GM23338 (cell line): ENCODE results near the gene RHO. TPM values are rescaled to one million over a fixed set of nuclear protein-coding genes. Genes with fewer than 3 reads are reported as not detected.

Experiments used
- ATAC-seq: fragments of 200-7000 bp; cut with Tn5 transposase; 3 replicates; pipeline ENCODE4 v1.9.1; 2020
- DNase-seq: peaks from one replicate; pipeline ENCODE4 v3.0.0-alpha.2; 2015; ENCODE audit warnings: low spot score
- H2AFZ ChIP-seq: fragments of 200-600 bp; sonication (generic); 2 replicates; pipeline ENCODE4 v1.8.0; 2016; ENCODE audit warnings: antibody characterized with exemption, mild to moderate bottlenecking, moderate library complexity
- H3F3A ChIP-seq: fragments of 200-600 bp; sonication (generic); replicated peaks from 2 replicates; pipeline ENCODE4 v1.8.0; 2017; ENCODE audit warnings: antibody characterized with exemption, mixed run types, low read depth
- H3K27ac ChIP-seq: fragments of 200-600 bp; sonication (generic); 2 replicates; pipeline ENCODE4 v1.6.1; 2016; ENCODE audit warnings: low read depth
- H3K27me3 ChIP-seq: fragments of 200-600 bp; sonication (generic); 2 replicates; pipeline ENCODE4 v1.8.0; 2016; ENCODE audit warnings: mild to moderate bottlenecking, mixed run types, moderate library complexity; ENCODE audit not compliant: insufficient read depth
- H3K36me3 ChIP-seq: fragments of 200-600 bp; sonication (generic); 2 replicates; pipeline ENCODE4 v1.8.0; 2016; ENCODE audit warnings: mild to moderate bottlenecking; ENCODE audit not compliant: insufficient read depth
- H3K4me1 ChIP-seq: fragments of 200-600 bp; sonication (generic); 2 replicates; pipeline ENCODE4 v1.8.0; 2016; ENCODE audit warnings: mild to moderate bottlenecking, moderate library complexity; ENCODE audit not compliant: insufficient read depth
- H3K4me2 ChIP-seq: fragments of 200-600 bp; sonication (generic); 2 replicates; pipeline ENCODE4 v1.7.1; 2017; ENCODE audit warnings: mixed run types
- H3K4me3 ChIP-seq: fragments of 200-600 bp; sonication (generic); 2 replicates; pipeline ENCODE4 v1.6.1; 2016; ENCODE audit warnings: mixed run types
- H3K79me2 ChIP-seq: fragments of 200-600 bp; sonication (generic); replicated peaks from 2 replicates; pipeline ENCODE4 v1.8.0; 2017; ENCODE audit warnings: mild to moderate bottlenecking; ENCODE audit not compliant: insufficient read depth
- H3K9me2 ChIP-seq: fragments of 200-600 bp; sonication (generic); 2 replicates; pipeline ENCODE4 v1.8.0; 2017; ENCODE audit not compliant: insufficient read depth
- H4K20me1 ChIP-seq: fragments of 200-600 bp; sonication (generic); replicated peaks from 2 replicates; pipeline ENCODE4 v1.8.0; 2017; ENCODE audit warnings: mild to moderate bottlenecking; ENCODE audit not compliant: insufficient read depth
- H3K27ac Mint-ChIP-seq: 2 replicates; pipeline ENCODE4 v1.8.0; 2020; ENCODE audit warnings: inconsistent platforms, mild to moderate bottlenecking, moderate library complexity, mixed read lengths
- H3K27me3 Mint-ChIP-seq: 3 replicates; pipeline ENCODE4 v1.8.0; 2022; ENCODE audit warnings: low read depth, mild to moderate bottlenecking, moderate library complexity, mixed read lengths, inconsistent platforms; ENCODE audit not compliant: insufficient read depth, poor library complexity
- H3K36me3 Mint-ChIP-seq: 3 replicates; pipeline ENCODE4 v1.8.0; 2021; ENCODE audit warnings: low read depth, mild to moderate bottlenecking, inconsistent platforms, moderate library complexity, mixed read lengths
- H3K4me1 Mint-ChIP-seq: 3 replicates; pipeline ENCODE4 v1.8.0; 2020; ENCODE audit warnings: mild to moderate bottlenecking, inconsistent platforms, mixed read lengths
- H3K4me3 Mint-ChIP-seq: 3 replicates; pipeline ENCODE4 v1.8.0; 2021; ENCODE audit warnings: moderate library complexity, mild to moderate bottlenecking, inconsistent platforms, mixed read lengths
- H3K9me3 Mint-ChIP-seq: 3 replicates; pipeline ENCODE4 v1.8.0; 2020; ENCODE audit warnings: moderate library complexity, mild to moderate bottlenecking, inconsistent platforms, mixed read lengths
- CREB1 ChIP-seq: fragments of 250-450 bp; sonication (Bioruptor Pico); IDR thresholded peaks from 2 replicates; pipeline ENCODE4 v1.5.0; 2020; ENCODE audit warnings: low read depth, mild to moderate bottlenecking, moderate library complexity
- CTCF ChIP-seq, 2 experiments: fragments of 200-600 bp in 1 of 2; sonication (generic) in 1 of 2; conservative IDR thresholded peaks; 2 replicates each; pipeline versions ENCODE4 v1.5.1 to v1.6.1; 2016 to 2017; ENCODE audit warnings: antibody characterized with exemption in 2 of 2, low read depth in 2 of 2, mild to moderate bottlenecking in 2 of 2, moderate library complexity in 1 of 2
- ETS1 ChIP-seq: IDR thresholded peaks from 2 replicates; pipeline ENCODE4 v1.6.1; 2016; ENCODE audit warnings: antibody characterized with exemption
- EZH2 ChIP-seq: fragments of 200-600 bp; sonication (generic); IDR thresholded peaks from one replicate; pipeline ENCODE4 v1.8.0; 2017; ENCODE audit warnings: antibody characterized with exemption, mild to moderate bottlenecking, low read depth; ENCODE audit not compliant: unreplicated experiment
- EZH2phosphoT487 ChIP-seq: fragments of 200-600 bp; sonication (generic); IDR thresholded peaks from one replicate; pipeline ENCODE4 v1.8.1; 2018; ENCODE audit warnings: antibody characterized with exemption; ENCODE audit not compliant: unreplicated experiment
- JUNB ChIP-seq: IDR thresholded peaks from one replicate; pipeline ENCODE4 v1.6.1; 2016; ENCODE audit warnings: antibody characterized with exemption; ENCODE audit not compliant: unreplicated experiment
- NANOG ChIP-seq: IDR thresholded peaks from 2 replicates; pipeline ENCODE4 v1.6.1; 2016; ENCODE audit warnings: antibody characterized with exemption, borderline replicate concordance
- POLR2AphosphoS5 ChIP-seq: IDR thresholded peaks from 2 replicates; pipeline ENCODE4 v1.6.1; 2016; ENCODE audit warnings: antibody characterized with exemption, low read depth
- REST ChIP-seq: IDR thresholded peaks from one replicate; pipeline ENCODE4 v1.6.1; 2018; ENCODE audit warnings: antibody characterized with exemption; ENCODE audit not compliant: unreplicated experiment
- STAT1 ChIP-seq: IDR thresholded peaks from one replicate; pipeline ENCODE4 v1.6.1; 2016; ENCODE audit warnings: antibody characterized with exemption; ENCODE audit not compliant: unreplicated experiment
- ZNF114 ChIP-seq: fragments of 250-450 bp; sonication (Bioruptor Pico); IDR thresholded peaks from 2 replicates; pipeline ENCODE4 v1.5.0; 2020; ENCODE audit warnings: mild to moderate bottlenecking, moderate library complexity
- ZNF331 ChIP-seq: fragments of 250-450 bp; sonication (Bioruptor Pico); IDR thresholded peaks from 2 replicates; pipeline ENCODE4 v1.5.0; 2020; ENCODE audit warnings: low read depth, mild to moderate bottlenecking, moderate library complexity
- ZNF462 ChIP-seq: fragments of 250-450 bp; sonication (Bioruptor Pico); IDR thresholded peaks from 2 replicates; pipeline ENCODE4 v1.5.0; 2020; ENCODE audit warnings: mild to moderate bottlenecking, moderate library complexity
- polyA plus RNA-seq: library from polyadenylated mRNA; unstranded; fragments of >200 nt; fragmentation: Nextera tagmentation; extraction: Ambion mirVana; gene quantifications from 2 replicates; pipeline ENCODE4 v1.2.1, GENCODE V29; 2016
- total RNA-seq: library from RNA; depleted of rRNA; stranded (reverse); fragments of >200 nt; shearing (Covaris generic); gene quantifications from 2 replicates; pipeline ENCODE4 v1.2.3, GENCODE V29; 2014

RHO gene
- total and polyA plus RNA-seq, 2 experiments from 2014 or later: not detected

GRCh38 chr3:129584631-129585030 lies 56.2 kb downstream of the RHO start:
- H3K4me1 Mint-ChIP-seq: peaks cover 2% of the 10 kb centered on the region; the same call in 1 of the 3 replicates
- no peak overlapping the region for H3K4me3 ChIP-seq
- H3K27ac Mint-ChIP-seq: no peak overlapping the region
- no peak overlapping the region for H3K4me2 ChIP-seq
- peaks cover 5% of the 10 kb centered on the region for H3K27me3 Mint-ChIP-seq
- H3K36me3 ChIP-seq: no peaks in the 10 kb centered on the region
- H3K4me3 Mint-ChIP-seq: no peak overlapping the region
- H3F3A ChIP-seq: no peaks in the 10 kb centered on the region
- H3K27ac ChIP-seq: no peak overlapping the region
- H2AFZ ChIP-seq: no peak overlapping the region
- DNase-seq: no peak
- TF ChIP-seq EZH2phosphoT487: no peak
- TF ChIP-seq REST: no peak
- no peak for TF ChIP-seq ZNF331
- TF ChIP-seq NANOG: no peak
- TF ChIP-seq CREB1 (CRISPR knock-in tag): no peak
- no peak for TF ChIP-seq ZNF114 (CRISPR knock-in tag)
- TF ChIP-seq JUNB: no peak
- TF ChIP-seq CTCF (conservative IDR thresholded peaks at IDR 0.05; ENCODE audit: low read depth in 2 of 2): no peak
- TF ChIP-seq ZNF462 (CRISPR knock-in tag): no peak
- no peak for TF ChIP-seq ETS1
- TF ChIP-seq POLR2AphosphoS5: no peak
- no peak for TF ChIP-seq EZH2
- no peak for TF ChIP-seq STAT1
- H3K4me1 ChIP-seq: no peaks in the 10 kb centered on the region
- no peaks in the 10 kb centered on the region; the same call in 2 of the 3 replicates for H3K36me3 Mint-ChIP-seq
- H3K79me2 ChIP-seq: no peaks in the 10 kb centered on the region
- no peaks in the 10 kb centered on the region for H3K27me3 ChIP-seq
- no peaks in the 10 kb centered on the region for H3K9me3 Mint-ChIP-seq
- no peaks in the 10 kb centered on the region for H3K9me2 ChIP-seq
- ATAC-seq: no peak
- no peaks in the 10 kb centered on the region for H4K20me1 ChIP-seq
